Measurements from ENCODE around the gene IFFO2.

The IFFO2 gene

GRCh38 chr1:18992646-18993045 is 36.2 kb upstream of the IFFO2 start:
- Histone ChIP-seq H3K4me3 (ENCODE audit: low read length in 2 of 2) (no peak overlapping the region), H3K27me3 (ENCODE audit: control insufficient read depth in 2 of 2, insufficient read depth in 2 of 2, low read length in 2 of 2) (no peaks in the 10 kb centered on the region), H3K36me3 (ENCODE audit: control insufficient read depth in 2 of 2, insufficient read depth in 2 of 2, low read length in 2 of 2) (no peaks in the 10 kb centered on the region), H3K9ac (ENCODE audit: low read depth in 1 of 2, low read length in 2 of 2) (no peak overlapping the region), H3K9me3 (ENCODE audit: control insufficient read depth in 2 of 2, low read length in 2 of 2) (no peaks in the 10 kb centered on the region), H3K4me1 (ENCODE audit: control insufficient read depth in 2 of 2, insufficient read depth in 2 of 2, low read length in 2 of 2) (no peaks in the 10 kb centered on the region), H3K27ac (ENCODE audit: low read depth in 2 of 2, low read length in 2 of 2) (no peak overlapping the region)

- H3K9ac ChIP-seq (ENCODE audit: low read depth in 1 of 2, low read length in 2 of 2): no peak overlapping the region
- H3K9me3 ChIP-seq (ENCODE audit: control insufficient read depth in 2 of 2, low read length in 2 of 2): no peaks in the 10 kb centered on the region
- no peaks in the 10 kb centered on the region for H3K36me3 ChIP-seq (ENCODE audit: control insufficient read depth in 2 of 2, insufficient read depth in 2 of 2, low read length in 2 of 2)
- H3K27ac ChIP-seq (ENCODE audit: low read depth in 2 of 2, low read length in 2 of 2): no peak overlapping the region
- H3K27me3 ChIP-seq (ENCODE audit: control insufficient read depth in 2 of 2, insufficient read depth in 2 of 2, low read length in 2 of 2): peaks cover 0 to 2% of the 10 kb centered on the region in 2 donors
- H3K4me3 ChIP-seq (ENCODE audit: low read length in 2 of 2): no peak overlapping the region
- no peaks in the 10 kb centered on the region for H3K4me1 ChIP-seq (ENCODE audit: control insufficient read depth in 2 of 2, insufficient read depth in 2 of 2, low read length in 2 of 2)
Observed at GRCh38 chr1:18991585-18991984, 35.1 kb upstream of the IFFO2 start.

DNA sequence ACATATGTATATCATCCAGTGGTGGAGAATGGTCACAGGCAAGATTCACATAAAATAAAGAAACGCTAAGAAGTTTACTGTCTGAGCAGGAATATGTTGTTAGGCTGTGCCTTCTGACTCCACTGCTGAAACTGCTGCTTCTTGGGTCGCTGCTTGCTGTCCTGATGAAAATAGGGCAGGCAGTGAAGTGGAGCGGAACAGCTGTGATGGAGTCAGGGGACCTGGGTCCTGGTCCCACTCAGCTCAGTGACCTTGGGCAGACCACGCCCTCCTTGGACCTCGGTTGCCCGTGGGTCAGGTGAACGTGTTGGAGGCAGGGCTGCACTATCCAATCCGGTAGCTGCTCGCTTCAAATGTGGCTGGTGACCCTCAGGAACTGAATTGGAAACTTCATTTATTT is 33.4 kb upstream of the IFFO2 start:
- Histone ChIP-seq H3K9me3 (ENCODE audit: control insufficient read depth in 2 of 2, low read length in 2 of 2) (no peaks in the 10 kb centered on the region), H3K36me3 (ENCODE audit: control insufficient read depth in 2 of 2, insufficient read depth in 2 of 2, low read length in 2 of 2) (no peaks in the 10 kb centered on the region), H3K4me1 (ENCODE audit: control insufficient read depth in 2 of 2, insufficient read depth in 2 of 2, low read length in 2 of 2) (no peaks in the 10 kb centered on the region), H3K4me3 (ENCODE audit: low read length in 2 of 2) (no peak overlapping the region), H3K9ac (ENCODE audit: low read depth in 1 of 2, low read length in 2 of 2) (no peak overlapping the region), H3K27me3 (ENCODE audit: control insufficient read depth in 2 of 2, insufficient read depth in 2 of 2, low read length in 2 of 2) (peaks cover 0 to 2% of the 10 kb centered on the region in 2 donors), H3K27ac (ENCODE audit: low read depth in 2 of 2, low read length in 2 of 2) (no peak overlapping the region)

DNA sequence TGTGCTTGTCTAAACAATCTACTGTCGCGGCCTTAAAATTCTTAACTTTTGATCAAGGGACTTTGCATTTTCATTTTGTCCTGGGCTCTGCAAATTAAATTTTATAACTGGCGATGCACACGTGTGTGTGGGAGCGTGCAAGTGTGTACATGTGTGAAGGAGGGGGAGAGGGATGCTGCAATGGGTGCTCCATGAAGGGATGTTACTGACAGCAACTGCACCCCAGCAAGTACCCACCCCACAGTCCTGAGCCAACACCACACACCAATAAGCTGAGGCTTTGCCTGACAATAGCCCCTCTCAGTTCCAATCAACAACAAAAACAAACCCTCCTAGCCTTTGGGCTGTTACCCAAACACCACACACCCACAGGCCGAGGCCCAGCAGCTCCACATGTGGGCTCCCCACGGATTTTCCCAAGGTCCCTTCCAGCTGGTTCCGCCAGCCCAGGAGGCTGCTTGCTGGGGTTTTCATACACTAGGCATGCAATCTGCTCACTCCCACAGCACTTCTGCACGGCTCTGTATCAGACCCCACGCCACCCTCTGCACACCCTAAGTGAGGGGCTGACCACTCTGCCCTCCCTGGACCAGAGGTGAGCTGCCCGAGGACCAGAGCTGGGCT is 32.8 kb upstream of the IFFO2 start:
- Histone ChIP-seq H3K27ac (ENCODE audit: low read depth in 2 of 2, low read length in 2 of 2) (no peak overlapping the region), H3K27me3 (ENCODE audit: control insufficient read depth in 2 of 2, insufficient read depth in 2 of 2, low read length in 2 of 2) (peaks cover 0 to 2% of the 10 kb centered on the region in 2 donors), H3K9me3 (ENCODE audit: control insufficient read depth in 2 of 2, low read length in 2 of 2) (no peaks in the 10 kb centered on the region), H3K4me3 (ENCODE audit: low read length in 2 of 2) (no peak overlapping the region), H3K9ac (ENCODE audit: low read depth in 1 of 2, low read length in 2 of 2) (no peak overlapping the region), H3K4me1 (ENCODE audit: control insufficient read depth in 2 of 2, insufficient read depth in 2 of 2, low read length in 2 of 2) (no peaks in the 10 kb centered on the region), H3K36me3 (ENCODE audit: control insufficient read depth in 2 of 2, insufficient read depth in 2 of 2, low read length in 2 of 2) (no peaks in the 10 kb centered on the region)

DNA sequence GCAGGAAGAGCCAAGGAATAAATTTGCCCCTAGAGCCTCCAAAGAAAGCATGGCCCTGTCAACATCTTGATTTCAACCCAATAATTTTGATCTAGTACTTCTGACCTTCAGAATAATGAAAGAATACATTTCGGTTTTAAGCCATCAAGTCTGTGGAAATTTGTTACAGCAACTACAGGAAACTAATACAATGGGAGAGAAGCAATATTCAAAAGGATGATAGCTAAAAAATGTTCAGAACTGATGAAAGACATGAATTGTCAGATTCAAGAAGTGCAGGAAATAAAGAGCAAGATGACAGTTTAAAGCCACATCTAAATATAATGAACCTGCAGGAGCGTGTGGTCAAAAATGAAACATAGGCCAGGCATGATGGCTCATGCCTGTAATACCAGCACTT is 24.8 kb upstream of the IFFO2 start:
- no peaks in the 10 kb centered on the region for H3K27me3 ChIP-seq (ENCODE audit: control insufficient read depth in 2 of 2, insufficient read depth in 2 of 2, low read length in 2 of 2)
- H3K4me3 ChIP-seq (ENCODE audit: low read length in 2 of 2): no peak overlapping the region
- no peaks in the 10 kb centered on the region for H3K4me1 ChIP-seq (ENCODE audit: control insufficient read depth in 2 of 2, insufficient read depth in 2 of 2, low read length in 2 of 2)
- no peaks in the 10 kb centered on the region for H3K36me3 ChIP-seq (ENCODE audit: control insufficient read depth in 2 of 2, insufficient read depth in 2 of 2, low read length in 2 of 2)
- no peak overlapping the region for H3K9ac ChIP-seq (ENCODE audit: low read depth in 1 of 2, low read length in 2 of 2)
- H3K27ac ChIP-seq (ENCODE audit: low read depth in 2 of 2, low read length in 2 of 2): no peak overlapping the region
- no peaks in the 10 kb centered on the region for H3K9me3 ChIP-seq (ENCODE audit: control insufficient read depth in 2 of 2, low read length in 2 of 2)

GRCh38 chr1:18978706-18979105 is 22.2 kb upstream of the IFFO2 start:
- no peak overlapping the region for H3K9ac ChIP-seq (ENCODE audit: low read depth in 1 of 2, low read length in 2 of 2)
- no peaks in the 10 kb centered on the region for H3K4me1 ChIP-seq (ENCODE audit: control insufficient read depth in 2 of 2, insufficient read depth in 2 of 2, low read length in 2 of 2)
- no peaks in the 10 kb centered on the region for H3K9me3 ChIP-seq (ENCODE audit: control insufficient read depth in 2 of 2, low read length in 2 of 2)
- H3K36me3 ChIP-seq (ENCODE audit: control insufficient read depth in 2 of 2, insufficient read depth in 2 of 2, low read length in 2 of 2): no peaks in the 10 kb centered on the region
- no peak overlapping the region for H3K4me3 ChIP-seq (ENCODE audit: low read length in 2 of 2)
- H3K27ac ChIP-seq (ENCODE audit: low read depth in 2 of 2, low read length in 2 of 2): no peak overlapping the region
- no peaks in the 10 kb centered on the region for H3K27me3 ChIP-seq (ENCODE audit: control insufficient read depth in 2 of 2, insufficient read depth in 2 of 2, low read length in 2 of 2)

GRCh38 chr1:18977428-18977827 is 21.0 kb upstream of the IFFO2 start:
- H3K4me1 ChIP-seq (ENCODE audit: control insufficient read depth in 2 of 2, insufficient read depth in 2 of 2, low read length in 2 of 2): no peaks in the 10 kb centered on the region
- no peak overlapping the region for H3K4me3 ChIP-seq (ENCODE audit: low read length in 2 of 2)
- no peaks in the 10 kb centered on the region for H3K27me3 ChIP-seq (ENCODE audit: control insufficient read depth in 2 of 2, insufficient read depth in 2 of 2, low read length in 2 of 2)
- H3K27ac ChIP-seq (ENCODE audit: low read depth in 2 of 2, low read length in 2 of 2): no peak overlapping the region
- H3K9me3 ChIP-seq (ENCODE audit: control insufficient read depth in 2 of 2, low read length in 2 of 2): no peaks in the 10 kb centered on the region
- no peak overlapping the region for H3K9ac ChIP-seq (ENCODE audit: low read depth in 1 of 2, low read length in 2 of 2)
- no peaks in the 10 kb centered on the region for H3K36me3 ChIP-seq (ENCODE audit: control insufficient read depth in 2 of 2, insufficient read depth in 2 of 2, low read length in 2 of 2)

- no peaks in the 10 kb centered on the region for H3K4me1 ChIP-seq (ENCODE audit: control insufficient read depth in 2 of 2, insufficient read depth in 2 of 2, low read length in 2 of 2)
- H3K27me3 ChIP-seq (ENCODE audit: control insufficient read depth in 2 of 2, insufficient read depth in 2 of 2, low read length in 2 of 2): no peaks in the 10 kb centered on the region
- no peak overlapping the region for H3K9ac ChIP-seq (ENCODE audit: low read depth in 1 of 2, low read length in 2 of 2)
- no peaks in the 10 kb centered on the region for H3K9me3 ChIP-seq (ENCODE audit: control insufficient read depth in 2 of 2, low read length in 2 of 2)
- H3K36me3 ChIP-seq (ENCODE audit: control insufficient read depth in 2 of 2, insufficient read depth in 2 of 2, low read length in 2 of 2): no peaks in the 10 kb centered on the region
- no peak overlapping the region for H3K27ac ChIP-seq (ENCODE audit: low read depth in 2 of 2, low read length in 2 of 2)
- no peak overlapping the region for H3K4me3 ChIP-seq (ENCODE audit: low read length in 2 of 2)
Observed at GRCh38 chr1:18976096-18976495, 19.6 kb upstream of the IFFO2 start.

- H3K27me3 ChIP-seq (ENCODE audit: control insufficient read depth in 2 of 2, insufficient read depth in 2 of 2, low read length in 2 of 2): no peaks in the 10 kb centered on the region
- no peaks in the 10 kb centered on the region for H3K9me3 ChIP-seq (ENCODE audit: control insufficient read depth in 2 of 2, low read length in 2 of 2)
- H3K27ac ChIP-seq (ENCODE audit: low read depth in 2 of 2, low read length in 2 of 2): no peak overlapping the region
- no peak overlapping the region for H3K4me3 ChIP-seq (ENCODE audit: low read length in 2 of 2)
- no peaks in the 10 kb centered on the region for H3K4me1 ChIP-seq (ENCODE audit: control insufficient read depth in 2 of 2, insufficient read depth in 2 of 2, low read length in 2 of 2)
- H3K9ac ChIP-seq (ENCODE audit: low read depth in 1 of 2, low read length in 2 of 2): no peak overlapping the region
- H3K36me3 ChIP-seq (ENCODE audit: control insufficient read depth in 2 of 2, insufficient read depth in 2 of 2, low read length in 2 of 2): no peaks in the 10 kb centered on the region
Observed at GRCh38 chr1:18974606-18975005, 18.1 kb upstream of the IFFO2 start.

GRCh38 chr1:18974005-18974404 is 17.5 kb upstream of the IFFO2 start:
- Histone ChIP-seq H3K27me3 (ENCODE audit: control insufficient read depth in 2 of 2, insufficient read depth in 2 of 2, low read length in 2 of 2) (no peaks in the 10 kb centered on the region), H3K9ac (ENCODE audit: low read depth in 1 of 2, low read length in 2 of 2) (no peak overlapping the region), H3K9me3 (ENCODE audit: control insufficient read depth in 2 of 2, low read length in 2 of 2) (no peaks in the 10 kb centered on the region), H3K36me3 (ENCODE audit: control insufficient read depth in 2 of 2, insufficient read depth in 2 of 2, low read length in 2 of 2) (no peaks in the 10 kb centered on the region), H3K4me3 (ENCODE audit: low read length in 2 of 2) (no peak overlapping the region), H3K27ac (ENCODE audit: low read depth in 2 of 2, low read length in 2 of 2) (no peak overlapping the region), H3K4me1 (ENCODE audit: control insufficient read depth in 2 of 2, insufficient read depth in 2 of 2, low read length in 2 of 2) (no peaks in the 10 kb centered on the region)

GRCh38 chr1:18973446-18973955 is 17.0 kb upstream of the IFFO2 start:
- no peak overlapping the region for H3K27ac ChIP-seq (ENCODE audit: low read depth in 2 of 2, low read length in 2 of 2)
- H3K9me3 ChIP-seq (ENCODE audit: control insufficient read depth in 2 of 2, low read length in 2 of 2): no peaks in the 10 kb centered on the region
- H3K4me1 ChIP-seq (ENCODE audit: control insufficient read depth in 2 of 2, insufficient read depth in 2 of 2, low read length in 2 of 2): no peaks in the 10 kb centered on the region
- no peak overlapping the region for H3K9ac ChIP-seq (ENCODE audit: low read depth in 1 of 2, low read length in 2 of 2)
- no peaks in the 10 kb centered on the region for H3K36me3 ChIP-seq (ENCODE audit: control insufficient read depth in 2 of 2, insufficient read depth in 2 of 2, low read length in 2 of 2)
- no peaks in the 10 kb centered on the region for H3K27me3 ChIP-seq (ENCODE audit: control insufficient read depth in 2 of 2, insufficient read depth in 2 of 2, low read length in 2 of 2)
- H3K4me3 ChIP-seq (ENCODE audit: low read length in 2 of 2): no peak overlapping the region

Data from mucosa of rectum (tissue), 2 donors.